Endothelial cell of umbilical vein (primary cell): ENCODE data around the gene FA2H. TPM values are rescaled to one million over a fixed set of nuclear protein-coding genes. Genes with fewer than 3 reads are reported as not detected.

Experiments
- BruUV-seq: library from RNA; stranded (reverse); fragments of 400-500 nt; replicated peaks from 2 replicates; lab custom pipeline; 2021; lab: Mats Ljungman, UMichigan
- CTCF ChIA-PET: fragments of 300-600, 350-600 bp; sonication (Branson Sonifier 250); formaldehyde crosslinking; loops from one replicate; lab custom pipeline; 2021; ENCODE audit warnings: antibody characterized with exemption, inconsistent platforms; lab: Charles Lee
- POLR2A ChIA-PET: fragments of 300-600, 350-600 bp; sonication (Branson Sonifier 250); formaldehyde crosslinking; loops from one replicate; lab custom pipeline; 2021; ENCODE audit warnings: antibody characterized with exemption, inconsistent platforms; lab: Charles Lee
- DNase-seq: peaks from one replicate; pipeline ENCODE4 v3.0.0-alpha.2; 2011; ENCODE audit warnings: low read depth, low spot score
- FAIRE-seq: peaks from 2 replicates; lab custom pipeline; 2011; peaks lifted over from hg19 to GRCh38; lab: Jason Lieb, UNC
- H2AFZ ChIP-seq: 2 replicates; pipeline ENCODE4 v1.6.0; 2012; ENCODE audit warnings: low read depth, low read length, control low read depth, inconsistent platforms
- H3K27ac ChIP-seq: 2 replicates; pipeline ENCODE4 v1.5.1; 2011; ENCODE audit warnings: low read depth, mild to moderate bottlenecking, control low read depth, low read length, moderate library complexity; ENCODE audit not compliant: insufficient read depth
- H3K27me3 ChIP-seq, 2 experiments: 2 replicates each; pipeline versions ENCODE4 v1.6.0 to v1.6.1; 2011; ENCODE audit warnings: low read length in 2 of 2, mixed read lengths in 1 of 2; ENCODE audit not compliant: control insufficient read depth in 2 of 2, insufficient read depth in 2 of 2
- H3K36me3 ChIP-seq, 2 experiments: 2 replicates in 1 of 2; 3 replicates in 1 of 2; pipeline ENCODE4 v1.5.1; 2011; ENCODE audit warnings: low read length in 2 of 2, mild to moderate bottlenecking in 1 of 2, moderate library complexity in 1 of 2; ENCODE audit not compliant: control insufficient read depth in 2 of 2, insufficient read depth in 2 of 2; ENCODE audit errors: extremely low read depth in 1 of 2
- H3K4me1 ChIP-seq: 3 replicates; pipeline ENCODE4 v1.5.1; 2011; ENCODE audit warnings: mild to moderate bottlenecking, low read length; ENCODE audit not compliant: control insufficient read depth, insufficient read depth; ENCODE audit errors: extremely low read depth
- H3K4me2 ChIP-seq: 2 replicates; pipeline ENCODE4 v1.6.1; 2011; ENCODE audit warnings: low read length, control low read depth, mixed read lengths; ENCODE audit not compliant: insufficient read depth
- H3K4me3 ChIP-seq, 3 experiments: fragments of 200-600 bp in 1 of 3; sonication (generic), shearing (Covaris generic) in 1 of 3; replicated peaks in 1 of 3; 2 replicates each; pipeline ENCODE4 v1.5.1; 2011 to 2016; ENCODE audit warnings: control low read depth in 3 of 3, low read length in 3 of 3, mild to moderate bottlenecking in 2 of 3, inconsistent platforms in 1 of 3, low read depth in 1 of 3, moderate library complexity in 1 of 3; ENCODE audit not compliant: insufficient read depth in 1 of 3
- H3K79me2 ChIP-seq: 2 replicates; pipeline ENCODE4 v1.6.0; 2012; ENCODE audit warnings: low read length, inconsistent platforms; ENCODE audit not compliant: control insufficient read depth, insufficient read depth
- H3K9ac ChIP-seq: replicated peaks from 2 replicates; pipeline ENCODE3; 2011; ENCODE audit warnings: low read length, control low read depth; ENCODE audit not compliant: insufficient read depth; ENCODE audit errors: extremely low read depth
- H3K9me1 ChIP-seq: replicated peaks from 3 replicates; pipeline ENCODE4 v1.6.0; 2011; ENCODE audit warnings: mild to moderate bottlenecking, low read length; ENCODE audit not compliant: control insufficient read depth, insufficient read depth; ENCODE audit errors: extremely low read depth
- H3K9me3 ChIP-seq: replicated peaks from 2 replicates; pipeline ENCODE4 v1.5.1; 2012; ENCODE audit warnings: low read length, inconsistent platforms; ENCODE audit not compliant: control insufficient read depth, insufficient read depth
- H4K20me1 ChIP-seq: replicated peaks from 2 replicates; pipeline ENCODE3; 2011; ENCODE audit warnings: mild to moderate bottlenecking, low read length; ENCODE audit not compliant: control insufficient read depth, insufficient read depth; ENCODE audit errors: extremely low read depth
- EZH2 ChIP-seq: IDR thresholded peaks from 2 replicates; pipeline ENCODE4 v1.6.1; 2012; ENCODE audit warnings: borderline replicate concordance, low read depth, mild to moderate bottlenecking, moderate library complexity, low read length, inconsistent platforms; ENCODE audit not compliant: severe bottlenecking
- FOS ChIP-seq: IDR thresholded peaks from 2 replicates; pipeline ENCODE4 v1.6.1; 2011; ENCODE audit warnings: mild to moderate bottlenecking, low read length, moderate library complexity, borderline replicate concordance; ENCODE audit not compliant: insufficient read depth
- GATA2 ChIP-seq: IDR thresholded peaks from 2 replicates; pipeline ENCODE4 v1.7.0; 2011; ENCODE audit warnings: low read depth, mild to moderate bottlenecking, moderate library complexity, mixed read lengths, low read length; ENCODE audit not compliant: insufficient read length, insufficient read depth
- JUN ChIP-seq: IDR thresholded peaks from 2 replicates; pipeline ENCODE4 v1.6.1; 2011; ENCODE audit warnings: borderline replicate concordance, low read depth; ENCODE audit not compliant: insufficient read length, insufficient read depth
- MYC ChIP-seq: IDR thresholded peaks from one replicate; pipeline ENCODE4 v1.6.1; 2011; ENCODE audit warnings: mild to moderate bottlenecking, low read depth, low read length
- POLR2A ChIP-seq: IDR thresholded peaks from 2 replicates; pipeline ENCODE4 v1.6.1; 2012; ENCODE audit warnings: low read depth, mild to moderate bottlenecking, control low read depth, low read length
- POLR2AphosphoS5 ChIP-seq: IDR thresholded peaks from 2 replicates; pipeline ENCODE4 v1.6.1; 2012; ENCODE audit warnings: low read depth, mild to moderate bottlenecking, control low read depth, low read length, moderate library complexity; ENCODE audit not compliant: insufficient read depth
- dilution Hi-C: fragments of 300-500 bp; cut with MboI; formaldehyde crosslinking; loops from one replicate; pipeline ENCODE4 v1.15.0; 2019; ENCODE audit warnings: low sequenced_read_pairs; ENCODE audit not compliant: extremely low pct_ligation_motif_present
- intact Hi-C: fragments of 100-400 bp; cut with micrococcal nuclease; formaldehyde crosslinking; loops from one replicate; pipeline ENCODE4 v1.10.0; 2022
- polyA plus RNA-seq, 4 experiments: library from polyadenylated mRNA; depleted of rRNA in 3 of 4; stranded (reverse) in 3 of 4; unstranded in 1 of 4; fragments of >200 nt; gene quantifications; 2 replicates each; pipeline versions ENCODE4 v1.2.1 to v1.2.3, GENCODE V29; 2011 to 2012; ENCODE audit warnings: missing spikeins in 1 of 4
- total RNA-seq: library from RNA; stranded (reverse); gene quantifications from 2 replicates; pipeline ENCODE4 v1.2.3, GENCODE V29; 2021
- TF ChIP-seq, protein P1 (sequence below): IDR thresholded peaks from 2 replicates; pipeline ENCODE4 v1.6.1; 2011; ENCODE audit not compliant: insufficient read depth, insufficient read length
- TF ChIP-seq, protein P2 (sequence below), 2 donors: IDR thresholded peaks; 1 replicate in 1 of 2; 2 replicates in 1 of 2; pipeline ENCODE4 v1.5.1; 2011; ENCODE audit warnings: low read length in 2 of 2, mild to moderate bottlenecking in 2 of 2, moderate library complexity in 2 of 2, control low read depth in 1 of 2, inconsistent platforms in 1 of 2, low read depth in 1 of 2; ENCODE audit not compliant: insufficient read depth in 1 of 2; ENCODE audit errors: extremely low read depth in 1 of 2

The FA2H gene
- total and polyA plus RNA-seq, 2 donors (not counting 3 experiments of a cell fraction or from before 2014, with no cell fraction given): not detected

DNA sequence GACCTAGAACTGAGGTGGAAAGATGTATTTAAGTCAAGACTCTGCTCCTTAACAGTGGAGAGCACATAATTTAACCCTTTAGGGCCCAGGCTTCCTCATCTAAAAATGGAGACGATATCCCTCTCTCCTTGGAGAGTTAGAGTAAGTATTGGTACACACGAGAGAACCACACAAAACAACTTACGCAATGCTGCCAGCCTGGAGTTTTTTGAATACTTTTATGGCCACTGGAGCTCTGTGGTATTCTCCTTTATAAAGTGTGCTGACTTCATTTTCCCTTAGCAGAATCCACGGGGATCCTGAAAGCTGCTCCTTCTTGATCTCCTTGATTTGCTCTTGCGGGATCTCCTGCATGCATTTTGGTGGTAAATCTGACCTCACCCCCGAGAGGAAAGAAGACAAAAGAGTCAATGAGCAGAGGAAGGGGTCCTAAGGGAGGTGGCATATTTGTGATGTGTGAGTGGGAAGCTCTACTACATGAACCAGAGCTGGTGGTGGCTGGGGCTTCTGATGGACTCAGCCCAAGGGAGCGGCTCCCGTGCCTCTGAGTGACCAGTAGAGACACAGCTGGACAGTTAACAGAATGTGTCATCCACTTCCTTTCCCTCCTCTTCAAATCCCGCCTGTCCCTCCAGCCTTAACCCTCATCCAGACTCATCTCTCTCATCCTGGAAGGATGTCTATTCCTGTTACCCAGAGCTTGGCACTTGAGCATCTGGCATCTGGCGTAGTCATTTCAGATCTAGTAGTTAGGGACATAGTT, 83.3 kb downstream of the FA2H start:
- no peak for TF ChIP-seq JUN
- TF ChIP-seq, protein P1, sequence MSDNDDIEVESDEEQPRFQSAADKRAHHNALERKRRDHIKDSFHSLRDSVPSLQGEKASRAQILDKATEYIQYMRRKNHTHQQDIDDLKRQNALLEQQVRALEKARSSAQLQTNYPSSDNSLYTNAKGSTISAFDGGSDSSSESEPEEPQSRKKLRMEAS: no peak
- no peak overlapping the region for H3K4me2 ChIP-seq
- no peak for FAIRE-seq
- no peak overlapping the region for H3K27ac ChIP-seq
- CTCF ChIA-PET: interaction anchor here (0.7 to 1.0 kb wide), 2 partner anchors 9 to 40 kb away, joined by 3 read pairs; no protein-coding TSS in a partner anchor
- intact Hi-C loops: no loop called here
- BruUV-seq: no TSS peak
- no peaks in the 10 kb centered on the region for H3K9me1 ChIP-seq
- DNase-seq: no peak
- dilution Hi-C loops: no loop called here
- H3K79me2 ChIP-seq: peaks cover 9% of the 10 kb centered on the region
- no peaks in the 10 kb centered on the region for H3K9me3 ChIP-seq
- H3K36me3 ChIP-seq: peaks cover 8 to 10% of the 10 kb centered on the region in 2 experiments
- H3K4me1 ChIP-seq: peaks cover 4% of the 10 kb centered on the region
- H3K27me3 ChIP-seq: no peaks in the 10 kb centered on the region
- no peaks in the 10 kb centered on the region for H4K20me1 ChIP-seq
- H3K4me3 ChIP-seq: no peak overlapping the region
- no peak overlapping the region for H3K9ac ChIP-seq
- H2AFZ ChIP-seq: no peak overlapping the region
- POLR2A ChIA-PET: no interaction called here

- BruUV-seq: no TSS peak
- TF ChIP-seq, protein P2, sequence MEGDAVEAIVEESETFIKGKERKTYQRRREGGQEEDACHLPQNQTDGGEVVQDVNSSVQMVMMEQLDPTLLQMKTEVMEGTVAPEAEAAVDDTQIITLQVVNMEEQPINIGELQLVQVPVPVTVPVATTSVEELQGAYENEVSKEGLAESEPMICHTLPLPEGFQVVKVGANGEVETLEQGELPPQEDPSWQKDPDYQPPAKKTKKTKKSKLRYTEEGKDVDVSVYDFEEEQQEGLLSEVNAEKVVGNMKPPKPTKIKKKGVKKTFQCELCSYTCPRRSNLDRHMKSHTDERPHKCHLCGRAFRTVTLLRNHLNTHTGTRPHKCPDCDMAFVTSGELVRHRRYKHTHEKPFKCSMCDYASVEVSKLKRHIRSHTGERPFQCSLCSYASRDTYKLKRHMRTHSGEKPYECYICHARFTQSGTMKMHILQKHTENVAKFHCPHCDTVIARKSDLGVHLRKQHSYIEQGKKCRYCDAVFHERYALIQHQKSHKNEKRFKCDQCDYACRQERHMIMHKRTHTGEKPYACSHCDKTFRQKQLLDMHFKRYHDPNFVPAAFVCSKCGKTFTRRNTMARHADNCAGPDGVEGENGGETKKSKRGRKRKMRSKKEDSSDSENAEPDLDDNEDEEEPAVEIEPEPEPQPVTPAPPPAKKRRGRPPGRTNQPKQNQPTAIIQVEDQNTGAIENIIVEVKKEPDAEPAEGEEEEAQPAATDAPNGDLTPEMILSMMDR (IDR thresholded peaks at IDR 0.05; ENCODE audit: extremely low read depth in 1 of 2, insufficient read depth in 1 of 2, low read depth in 1 of 2, low read length in 2 of 2): no peak
- TF ChIP-seq POLR2A (no peak), EZH2 (no peak), MYC (no peak), FOS (no peak), JUN (no peak), POLR2AphosphoS5 (no peak), GATA2 (no peak)
- TF ChIP-seq, protein P1: no peak
Measured at GRCh38 chr16:74682556-74682955, 92.1 kb downstream of the FA2H start.

More at GRCh38 chr16:74682556-74682955, 92.1 kb downstream of the FA2H start:
- Histone ChIP-seq H3K36me3 (peaks cover 8% of the 10 kb centered on the region in 2 experiments), H3K9me3 (no peaks in the 10 kb centered on the region), H3K4me3 (no peak overlapping the region), H3K27me3 (no peaks in the 10 kb centered on the region), H3K27ac (no peak overlapping the region), H2AFZ (no peak overlapping the region), H3K4me1 (no peaks in the 10 kb centered on the region), H3K9ac (no peak overlapping the region), H3K4me2 (no peak overlapping the region), H4K20me1 (no peaks in the 10 kb centered on the region), H3K79me2 (no peaks in the 10 kb centered on the region), H3K9me1 (no peaks in the 10 kb centered on the region)
- dilution Hi-C loops: no loop called here
- no peak for FAIRE-seq
- DNase-seq: no peak
- intact Hi-C loops: no loop called here
- CTCF ChIA-PET: no interaction called here
- POLR2A ChIA-PET: no interaction called here
